HG03045 (cell line): Measurements from ENCODE around the gene PHF21B.
"Not testable (repeated sequence)": the region's sequence is repeated elsewhere in the genome, so short reads cannot be mapped to it uniquely, and the experiment has no call there.

Experiments used
- ATAC-seq: cut with Tn5 transposase; IDR thresholded peaks from one replicate; pipeline ENCODE4 v1.9.1; 2021; ENCODE audit warnings: mild to moderate bottlenecking, moderate library complexity; ENCODE audit not compliant: unreplicated experiment

The PHF21B gene

GRCh38 chr22:45009606-45010531 lies at the start of gene PHF21B:
TSS of gene PHF21B (minus strand) at chr22:45010005. CDS start at chr22:45009549, 456 bp downstream.
- ATAC-seq, result no peak

GRCh38 chr22:45059296-45059695 lies 49.5 kb upstream of the PHF21B start:
- no peak for ATAC-seq

GRCh38 chr22:45058622-45058912 lies 48.8 kb upstream of the PHF21B start:
- ATAC-seq, result no peak

GRCh38 chr22:45055936-45056335 lies 46.1 kb upstream of the PHF21B start:
- no peak for ATAC-seq

GRCh38 chr22:45053571-45053970 lies 43.8 kb upstream of the PHF21B start:
- no peak for ATAC-seq

- no peak for ATAC-seq
Observed at GRCh38 chr22:45053094-45053493, 43.3 kb upstream of the PHF21B start.

GRCh38 chr22:45052665-45053064 lies 42.9 kb upstream of the PHF21B start:
- not testable (repeated sequence) for ATAC-seq

GRCh38 chr22:45051946-45052345 lies 42.1 kb upstream of the PHF21B start:
- ATAC-seq, result no peak

- ATAC-seq, result no peak
Observed at GRCh38 chr22:45051419-45051818, 41.6 kb upstream of the PHF21B start.

GRCh38 chr22:45047260-45047659 lies 37.5 kb upstream of the PHF21B start:
- no peak for ATAC-seq

GRCh38 chr22:45045208-45045607 lies 35.4 kb upstream of the PHF21B start:
- ATAC-seq, result no peak

GRCh38 chr22:45042263-45042662 lies 32.5 kb upstream of the PHF21B start:
- no peak for ATAC-seq

GRCh38 chr22:45039133-45039532 lies 29.3 kb upstream of the PHF21B start:
- ATAC-seq, result no peak

GRCh38 chr22:45036154-45036553 lies 26.3 kb upstream of the PHF21B start:
- no peak for ATAC-seq

GRCh38 chr22:45034821-45035220 lies 25.0 kb upstream of the PHF21B start:
- ATAC-seq, result no peak

- ATAC-seq, result no peak
Observed at GRCh38 chr22:45034156-45034555, 24.4 kb upstream of the PHF21B start.

GRCh38 chr22:45033136-45033535 lies 23.3 kb upstream of the PHF21B start:
- ATAC-seq, result no peak

GRCh38 chr22:45031629-45032403 lies 22.0 kb upstream of the PHF21B start:
- no peak for ATAC-seq

- ATAC-seq, result no peak
Observed at GRCh38 chr22:45029501-45029900, 19.7 kb upstream of the PHF21B start.

GRCh38 chr22:45026511-45026910 lies 16.7 kb upstream of the PHF21B start:
- ATAC-seq, result no peak

GRCh38 chr22:45023431-45023830 lies 13.6 kb upstream of the PHF21B start:
- ATAC-seq, result no peak
